ENCODE data around the gene PIK3CD. TPM values are rescaled to one million over a fixed set of nuclear protein-coding genes. Genes with fewer than 3 reads are reported as not detected.
"Not testable (repeated sequence)": the region's sequence is repeated elsewhere in the genome, so short reads cannot be mapped to it uniquely, and the experiment has no call there.

PIK3CD gene
- total RNA-seq, 1 experiment from 2014 or later, result 10.3 TPM

DNA sequence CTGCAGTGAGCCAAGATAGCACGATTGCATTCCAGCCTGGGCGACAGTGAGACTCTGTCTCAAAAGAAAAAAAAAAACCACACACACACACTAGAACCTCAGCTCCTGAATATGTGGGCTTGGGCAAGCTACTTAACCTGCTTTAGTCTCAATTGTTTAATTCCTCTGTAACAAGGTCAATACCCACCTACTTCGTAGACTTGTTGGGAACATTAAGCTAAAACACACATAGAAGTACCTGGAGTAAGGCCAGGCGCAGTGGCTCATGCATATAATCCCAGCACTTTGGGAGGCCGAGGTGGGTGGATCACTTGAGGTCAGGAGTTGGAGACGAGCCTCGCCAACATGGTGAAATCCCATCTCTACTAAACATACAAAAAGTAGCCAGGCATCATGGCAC lies 95.1 kb downstream of the PIK3CD start:
- intact Hi-C loops (cut with micrococcal nuclease; ENCODE audit: unreplicated experiment), result no loop called here
- H3K4me1 ChIP-seq (replicated peaks; ENCODE audit: insufficient read depth), result no peaks in the 10 kb centered on the region
- H3K4me2 ChIP-seq, result no peak overlapping the region
- no peaks in the 10 kb centered on the region for H3K36me3 ChIP-seq (ENCODE audit: low read depth)
- no peaks in the 10 kb centered on the region for H3K9me3 ChIP-seq (ENCODE audit: insufficient read depth, low read depth)
- DNase-seq, result no peak
- ChIA-PET POLR2A (ENCODE audit: unreplicated experiment) (no interaction called here), CTCF (interaction anchor here (0.6 kb wide), 1 partner anchor 12 kb away, joined by 5 read pairs; no protein-coding TSS in a partner anchor)
- H2AFZ ChIP-seq, result no peak overlapping the region
- TF ChIP-seq EZH2 (IDR thresholded peaks at IDR 0.05; ENCODE audit: low read depth), result no peak
- TF ChIP-seq, protein P1, sequence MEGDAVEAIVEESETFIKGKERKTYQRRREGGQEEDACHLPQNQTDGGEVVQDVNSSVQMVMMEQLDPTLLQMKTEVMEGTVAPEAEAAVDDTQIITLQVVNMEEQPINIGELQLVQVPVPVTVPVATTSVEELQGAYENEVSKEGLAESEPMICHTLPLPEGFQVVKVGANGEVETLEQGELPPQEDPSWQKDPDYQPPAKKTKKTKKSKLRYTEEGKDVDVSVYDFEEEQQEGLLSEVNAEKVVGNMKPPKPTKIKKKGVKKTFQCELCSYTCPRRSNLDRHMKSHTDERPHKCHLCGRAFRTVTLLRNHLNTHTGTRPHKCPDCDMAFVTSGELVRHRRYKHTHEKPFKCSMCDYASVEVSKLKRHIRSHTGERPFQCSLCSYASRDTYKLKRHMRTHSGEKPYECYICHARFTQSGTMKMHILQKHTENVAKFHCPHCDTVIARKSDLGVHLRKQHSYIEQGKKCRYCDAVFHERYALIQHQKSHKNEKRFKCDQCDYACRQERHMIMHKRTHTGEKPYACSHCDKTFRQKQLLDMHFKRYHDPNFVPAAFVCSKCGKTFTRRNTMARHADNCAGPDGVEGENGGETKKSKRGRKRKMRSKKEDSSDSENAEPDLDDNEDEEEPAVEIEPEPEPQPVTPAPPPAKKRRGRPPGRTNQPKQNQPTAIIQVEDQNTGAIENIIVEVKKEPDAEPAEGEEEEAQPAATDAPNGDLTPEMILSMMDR (conservative IDR thresholded peaks at IDR 0.05), result no peak
- H3K79me2 ChIP-seq (ENCODE audit: low read depth), result no peaks in the 10 kb centered on the region
- no peaks in the 10 kb centered on the region for H3K9me2 ChIP-seq (ENCODE audit: insufficient read depth)
- no peak overlapping the region for H3K4me3 ChIP-seq
- no peaks in the 10 kb centered on the region for H4K20me1 ChIP-seq (ENCODE audit: insufficient read depth)
- no peaks in the 10 kb centered on the region for H3K27me3 ChIP-seq (ENCODE audit: insufficient read depth, low read depth)
- H3K27ac ChIP-seq, result no peak overlapping the region
- no peaks in the 10 kb centered on the region for H3F3A ChIP-seq (ENCODE audit: insufficient read depth, low read depth)
- no TSS peak for BruUV-seq (replicated peaks)

DNA sequence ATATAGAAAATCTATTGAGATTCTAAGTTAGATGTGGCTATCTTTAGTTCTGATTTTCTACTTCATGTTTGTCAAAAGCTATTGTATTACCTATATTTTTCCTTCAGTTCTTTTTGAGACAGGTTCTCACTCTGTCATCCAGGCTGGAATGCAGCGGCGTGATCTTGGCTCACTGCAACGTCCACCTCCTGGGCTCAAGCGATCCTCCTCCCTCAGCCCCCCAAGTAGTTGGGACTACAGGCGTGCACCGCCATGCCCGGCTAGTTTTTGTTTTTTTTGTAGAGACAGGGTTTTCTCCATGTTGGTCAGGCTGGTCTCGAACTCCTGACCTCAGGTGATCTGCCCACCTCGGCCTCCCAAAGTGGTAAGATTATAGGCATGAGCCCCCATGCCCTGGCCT lies 96.9 kb downstream of the PIK3CD start:
- H3K79me2 ChIP-seq (ENCODE audit: low read depth); H3K4me3 ChIP-seq; H3K9me3 ChIP-seq (ENCODE audit: insufficient read depth, low read depth); intact Hi-C loops (cut with micrococcal nuclease; ENCODE audit: unreplicated experiment); H2AFZ ChIP-seq; POLR2A ChIA-PET (ENCODE audit: unreplicated experiment); H3K27me3 ChIP-seq (ENCODE audit: insufficient read depth, low read depth); H3K4me2 ChIP-seq; H3K36me3 ChIP-seq (ENCODE audit: low read depth); H3F3A ChIP-seq (ENCODE audit: insufficient read depth, low read depth); BruUV-seq (replicated peaks); H4K20me1 ChIP-seq (ENCODE audit: insufficient read depth); H3K4me1 ChIP-seq (replicated peaks; ENCODE audit: insufficient read depth); H3K27ac ChIP-seq; CTCF ChIA-PET; DNase-seq; H3K9me2 ChIP-seq (ENCODE audit: insufficient read depth): not testable (repeated sequence)

DNA sequence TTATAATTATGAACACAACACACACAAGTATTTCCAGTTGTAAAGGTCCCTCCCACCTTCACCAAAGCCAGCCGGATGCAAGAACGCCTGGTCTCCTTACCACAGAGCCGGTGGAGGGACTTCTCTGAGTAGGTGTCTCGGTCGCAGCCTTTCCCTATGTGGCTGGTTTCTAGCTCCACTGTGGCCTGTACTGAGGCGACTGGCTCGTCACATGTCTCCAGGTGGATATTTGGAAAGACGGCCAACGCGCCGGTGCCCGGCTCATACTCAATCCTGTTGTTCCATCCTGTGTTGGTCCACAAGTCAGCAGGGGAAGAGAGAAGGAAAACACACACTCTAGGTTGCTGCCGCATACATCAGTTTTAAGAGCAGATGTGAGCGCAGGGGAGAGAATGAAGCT lies 97.8 kb downstream of the PIK3CD start:
- H3K9me2 ChIP-seq (ENCODE audit: insufficient read depth), result no peaks in the 10 kb centered on the region

DNA sequence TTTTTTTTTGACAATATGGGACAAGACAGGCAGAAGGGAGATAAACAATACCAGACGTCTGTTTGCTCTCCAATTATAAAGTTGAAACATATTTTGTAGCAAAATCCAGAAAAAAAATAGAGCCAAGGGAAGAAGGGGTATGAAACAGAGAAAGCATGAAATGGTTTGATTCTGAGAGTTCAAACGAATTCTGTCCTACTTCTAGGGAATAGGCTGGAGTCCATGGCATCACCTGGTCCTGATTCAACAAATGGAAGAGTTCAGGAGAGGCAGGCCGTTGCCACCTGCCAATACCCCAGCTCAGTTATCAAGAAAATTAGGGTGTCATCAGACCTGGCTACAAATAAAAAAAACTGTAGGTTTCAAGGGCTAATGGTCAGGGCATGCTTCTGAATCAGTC lies 100.4 kb downstream of the PIK3CD start:
- ChIA-PET POLR2A (ENCODE audit: unreplicated experiment) (no interaction called here), CTCF (interaction anchor here (0.7 kb wide), 1 partner anchor 445 kb away, joined by 5 read pairs; no protein-coding TSS in a partner anchor)
- DNase-seq, result no peak
- TF ChIP-seq EZH2 (IDR thresholded peaks at IDR 0.05; ENCODE audit: low read depth), result no peak
- TF ChIP-seq, protein P1 (conservative IDR thresholded peaks at IDR 0.05), result no peak
- no TSS peak for BruUV-seq (replicated peaks)
- Histone ChIP-seq H3K27me3 (ENCODE audit: insufficient read depth, low read depth) (no peaks in the 10 kb centered on the region), H3K9me3 (ENCODE audit: insufficient read depth, low read depth) (no peaks in the 10 kb centered on the region), H3K9me2 (ENCODE audit: insufficient read depth) (no peaks in the 10 kb centered on the region), H2AFZ (no peak overlapping the region), H3K4me2 (no peak overlapping the region), H3K4me3 (no peak overlapping the region), H3K36me3 (ENCODE audit: low read depth) (no peaks in the 10 kb centered on the region), H3F3A (ENCODE audit: insufficient read depth, low read depth) (no peaks in the 10 kb centered on the region), H3K79me2 (ENCODE audit: low read depth) (no peaks in the 10 kb centered on the region), H3K27ac (no peak overlapping the region), H4K20me1 (ENCODE audit: insufficient read depth) (no peaks in the 10 kb centered on the region), H3K4me1 (replicated peaks; ENCODE audit: insufficient read depth) (no peaks in the 10 kb centered on the region)
- intact Hi-C loops (cut with micrococcal nuclease; ENCODE audit: unreplicated experiment), result no loop called here

More for the DNA sequence above, 97.8 kb downstream of the PIK3CD start:
- H3K79me2 ChIP-seq (ENCODE audit: low read depth), result no peaks in the 10 kb centered on the region
- no peak overlapping the region for H3K27ac ChIP-seq
- H3K4me3 ChIP-seq, result no peak overlapping the region
- intact Hi-C loops (cut with micrococcal nuclease; ENCODE audit: unreplicated experiment), result no loop called here
- no peaks in the 10 kb centered on the region for H3F3A ChIP-seq (ENCODE audit: insufficient read depth, low read depth)
- no peak overlapping the region for H3K4me2 ChIP-seq
- ChIA-PET CTCF (no interaction called here), POLR2A (ENCODE audit: unreplicated experiment) (no interaction called here)
- no TSS peak for BruUV-seq (replicated peaks)
- H3K4me1 ChIP-seq (replicated peaks; ENCODE audit: insufficient read depth), result no peaks in the 10 kb centered on the region
- TF ChIP-seq EZH2 (IDR thresholded peaks at IDR 0.05; ENCODE audit: low read depth), result no peak
- TF ChIP-seq, protein P1 (conservative IDR thresholded peaks at IDR 0.05), result no peak
- H3K9me3 ChIP-seq (ENCODE audit: insufficient read depth, low read depth), result no peaks in the 10 kb centered on the region
- H2AFZ ChIP-seq, result no peak overlapping the region
- H3K27me3 ChIP-seq (ENCODE audit: insufficient read depth, low read depth), result no peaks in the 10 kb centered on the region
- no peak for DNase-seq
- H4K20me1 ChIP-seq (ENCODE audit: insufficient read depth), result no peaks in the 10 kb centered on the region
- no peaks in the 10 kb centered on the region for H3K36me3 ChIP-seq (ENCODE audit: low read depth)

Data from PC-9 (cell line).